ENCODE measurements around the gene TEDDM1. TPM values are rescaled to one million over a fixed set of nuclear protein-coding genes. Genes with fewer than 3 reads are reported as not detected.
A peak's percentile ranks its signal among the peaks of the same experiment; 100 is the strongest.

Gene TEDDM1
- total RNA-seq, 1 donor from 2014 or later: not detected

DNA sequence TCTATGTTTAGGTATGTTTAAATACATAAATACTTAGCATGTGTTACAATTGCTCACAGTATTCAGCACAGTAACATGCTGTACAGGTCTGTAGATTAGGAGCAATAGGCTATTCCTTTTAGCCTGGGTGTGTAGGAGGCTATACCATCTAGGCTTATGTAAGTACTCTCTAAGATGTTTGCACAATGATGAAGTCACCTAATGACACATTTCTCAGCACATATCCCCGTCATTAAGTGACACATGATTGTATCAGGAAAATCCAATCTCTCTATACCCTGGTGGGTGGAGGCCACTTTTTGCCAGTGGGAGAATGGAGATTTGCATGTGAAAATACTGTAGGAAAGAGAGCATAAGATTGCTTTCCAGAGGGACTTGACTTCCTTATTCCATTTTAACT lies 5.5 kb upstream of the TEDDM1 start:
- DNase-seq: no peak

DNA sequence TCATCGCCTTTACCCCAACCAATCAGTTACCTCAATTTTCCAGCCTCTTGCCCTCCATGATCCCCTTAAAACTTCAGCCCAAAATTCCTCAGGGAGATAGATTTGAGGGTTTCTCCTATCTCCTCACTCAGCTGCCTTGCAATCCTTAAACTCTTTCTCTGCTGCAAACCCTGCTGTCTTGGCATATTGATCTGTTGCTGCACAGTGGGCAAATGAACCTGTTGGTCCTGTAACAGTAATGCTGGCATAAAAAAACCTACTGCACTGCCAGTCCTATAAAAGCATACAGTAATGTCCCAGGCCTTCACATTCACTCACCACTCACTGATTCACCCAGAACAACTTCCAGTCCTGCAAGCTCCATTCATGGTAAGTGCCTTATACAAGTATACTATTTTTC lies 5.1 kb upstream of the TEDDM1 start:
- DNase-seq: no peak

DNA sequence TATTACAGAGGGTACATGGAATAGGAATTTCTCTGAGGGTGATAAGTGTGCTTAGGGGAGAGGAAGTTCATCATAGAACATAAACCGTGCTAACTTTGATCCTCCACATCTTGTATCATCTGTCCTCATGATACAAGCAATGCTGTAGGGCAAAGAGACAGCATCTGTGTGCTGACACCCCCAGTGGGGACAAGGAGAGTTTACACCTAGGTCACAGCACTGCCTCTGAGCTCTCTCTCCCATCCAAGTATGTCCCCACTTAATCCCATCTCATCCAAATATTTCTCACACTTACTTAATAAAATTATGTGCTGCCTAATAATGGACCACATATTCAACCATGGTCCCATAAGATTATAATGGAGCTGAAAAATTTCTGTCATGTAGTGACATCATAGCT lies 4.3 kb upstream of the TEDDM1 start:
- DNase-seq: no peak

DNA sequence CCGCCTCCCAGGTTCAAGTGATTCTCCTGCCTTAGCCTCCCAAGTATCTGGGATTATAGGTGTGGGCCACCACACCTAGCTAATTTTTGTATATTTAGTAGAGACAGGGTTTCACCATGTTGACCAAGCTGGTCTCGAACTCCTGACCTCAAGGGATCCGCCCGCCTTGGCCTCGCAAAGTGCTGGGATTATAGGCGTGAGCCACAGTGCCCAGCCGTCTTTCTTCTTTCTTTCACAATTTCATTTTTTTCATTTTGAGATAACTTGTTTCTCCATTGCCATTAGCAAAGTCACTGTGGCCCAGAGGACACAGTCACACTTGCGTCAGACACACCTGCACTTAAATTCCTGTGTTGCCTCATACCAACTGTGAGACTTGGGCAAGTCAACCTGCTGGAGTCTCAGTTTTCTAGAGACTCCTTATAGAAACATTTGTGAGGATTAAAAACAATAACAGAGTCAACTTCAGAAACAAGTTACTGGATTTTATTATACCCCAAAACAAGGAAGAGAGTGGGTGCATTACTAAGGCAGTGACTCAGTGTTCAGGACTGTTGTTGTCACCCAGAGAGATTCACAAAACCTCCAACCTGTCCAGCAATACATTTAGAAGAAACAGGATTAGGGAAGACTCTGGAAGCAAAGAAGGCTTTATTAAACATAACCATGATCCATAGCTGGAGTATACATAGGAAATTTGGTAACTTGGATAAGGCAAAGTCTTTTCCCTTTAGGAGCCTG lies 2.6 kb downstream of the TEDDM1 start:
- no peak for DNase-seq

DNA sequence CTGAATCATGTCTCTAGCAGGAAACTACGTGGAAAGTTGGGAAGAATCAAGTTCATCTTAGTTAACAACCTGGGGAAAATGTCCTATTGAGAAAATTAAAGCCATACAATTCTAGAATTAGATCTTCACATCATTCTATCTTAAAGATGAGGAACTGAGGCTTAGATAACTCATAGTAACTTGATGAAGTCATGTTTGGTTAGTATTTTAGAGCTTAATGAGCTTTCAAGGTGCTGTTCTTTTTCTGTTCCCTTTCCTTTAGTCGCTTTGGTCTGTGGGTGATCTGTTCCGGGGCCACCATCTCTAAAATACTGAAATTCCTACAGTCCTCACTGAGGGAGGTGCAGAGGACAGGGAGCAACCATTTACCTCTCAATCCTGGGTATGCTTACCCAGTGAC lies 4.6 kb downstream of the TEDDM1 start:
- DNase-seq: no peak

DNA sequence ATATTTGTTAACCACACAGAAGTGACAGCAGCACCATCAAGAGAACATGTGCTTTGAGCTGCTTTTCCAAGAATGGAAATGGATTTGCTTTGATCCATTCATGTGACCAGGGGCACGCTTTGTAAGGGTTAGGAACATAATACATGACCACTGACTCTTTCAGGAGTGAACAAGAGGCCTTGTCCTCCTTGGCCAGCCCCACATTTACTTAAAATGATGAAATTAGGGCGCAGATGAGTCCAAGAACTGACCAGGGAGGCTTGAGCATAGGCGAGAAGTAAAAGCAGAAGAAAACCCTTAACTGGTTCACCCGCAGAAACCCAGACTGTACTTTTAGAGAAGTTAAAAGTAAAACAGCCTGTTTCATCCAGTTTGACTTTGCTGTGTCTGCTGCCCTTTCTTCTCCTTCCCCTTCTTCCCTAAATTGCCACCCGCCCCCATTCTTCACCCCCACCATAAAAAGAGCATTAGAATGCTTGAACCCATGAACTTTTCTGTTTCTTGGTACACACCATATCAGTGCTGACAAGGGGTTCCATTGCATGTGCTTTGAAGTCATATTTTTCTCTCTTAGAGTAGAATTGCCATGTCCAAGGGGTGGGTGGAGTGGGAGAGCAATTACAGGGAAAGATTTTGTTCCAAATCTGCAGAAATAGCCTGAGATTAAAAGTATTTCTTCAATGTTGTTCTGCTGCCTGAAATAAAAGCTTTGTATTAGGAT lies 6.3 kb downstream of the TEDDM1 start:
- DNase-seq: no peak

DNA sequence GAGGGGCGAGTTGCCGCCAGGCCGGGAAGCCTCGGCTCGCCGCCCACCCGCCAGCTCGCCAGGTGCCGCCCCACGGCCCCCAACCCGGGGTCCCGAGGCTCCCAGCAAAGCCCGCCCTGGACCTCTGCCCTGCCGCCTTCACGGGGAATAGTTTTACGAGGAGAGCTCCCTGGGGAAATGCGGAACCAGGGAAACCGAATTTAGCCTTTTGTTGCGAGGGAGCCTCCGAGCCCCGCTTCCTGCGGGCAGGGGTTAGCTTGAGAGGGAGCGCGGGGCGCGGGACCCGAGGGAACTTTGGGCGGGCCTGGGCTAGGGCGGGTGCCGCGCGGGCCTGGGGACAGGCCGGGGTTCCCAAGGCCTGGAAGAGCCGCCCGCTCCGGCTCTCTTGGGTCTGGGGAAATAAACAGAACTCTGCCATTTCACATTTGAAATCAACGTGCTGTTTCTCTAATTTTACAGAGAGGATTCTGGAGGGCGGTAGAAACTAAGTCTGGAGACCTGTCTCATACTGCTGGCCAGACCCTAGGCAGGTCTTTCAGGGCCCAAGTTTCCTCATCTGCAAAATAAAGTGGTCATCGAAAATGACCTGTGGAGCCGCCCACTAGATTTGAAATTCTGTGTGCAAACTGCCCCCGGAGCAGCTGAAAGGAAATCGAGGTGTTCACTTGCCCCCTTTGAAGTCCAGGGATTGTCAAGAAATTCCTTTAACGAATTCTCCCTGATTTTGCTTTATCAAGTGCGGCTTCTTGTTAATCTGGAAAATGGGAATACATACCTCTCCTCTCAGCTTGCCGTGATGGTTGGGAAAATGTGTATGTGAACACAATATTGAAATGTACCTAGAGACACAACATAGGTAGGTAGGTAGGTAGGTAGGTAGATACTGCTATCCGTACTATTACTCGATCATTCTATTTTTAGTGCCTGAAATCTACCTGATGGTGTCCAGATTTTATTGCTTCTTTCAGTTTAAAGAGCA lies 8.1 kb downstream of the TEDDM1 start:
- DNase-seq: peak; percentile 41

DNA sequence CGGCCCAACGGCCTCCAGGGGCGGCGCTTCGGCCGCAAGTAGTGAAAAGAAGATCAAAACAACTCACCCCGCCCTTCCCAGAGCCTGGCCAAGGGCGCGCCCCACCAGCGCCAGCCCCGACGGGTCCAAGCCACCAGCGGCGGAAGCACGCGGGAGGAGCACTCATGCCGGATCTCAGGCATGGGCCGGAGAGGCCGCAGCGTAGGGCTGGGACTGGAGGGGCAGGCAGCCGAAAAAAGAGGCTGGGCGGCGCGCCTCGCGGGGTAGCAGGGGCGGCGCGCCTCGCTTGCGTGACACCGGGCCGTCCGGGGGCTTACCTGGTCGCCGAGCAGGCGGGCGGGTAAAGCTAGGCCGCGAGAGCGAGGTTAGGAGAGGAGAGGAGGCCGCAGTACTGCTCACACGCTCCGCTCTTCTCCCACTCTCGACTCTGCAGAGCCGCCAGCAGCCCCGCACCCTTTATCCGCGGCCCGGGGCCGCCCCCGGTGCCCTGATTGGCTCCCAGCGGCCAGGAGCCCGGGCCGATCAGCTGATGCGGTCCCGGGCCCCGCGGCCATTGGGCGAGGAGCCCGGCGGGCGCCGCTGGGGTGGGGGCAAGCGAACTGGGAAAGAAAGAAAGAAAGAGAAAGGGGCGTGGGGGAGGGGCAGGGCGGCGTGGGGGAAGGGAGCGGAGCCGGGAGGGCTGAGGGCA lies 9.0 kb downstream of the TEDDM1 start, which contains the start of gene GLUL:
TSS of gene GLUL (minus strand) at position 429 of the 688 bp plus-strand sequence. CDS start 3,053 bp downstream, outside the sequence.
- DNase-seq: peak; percentile 92

DNA sequence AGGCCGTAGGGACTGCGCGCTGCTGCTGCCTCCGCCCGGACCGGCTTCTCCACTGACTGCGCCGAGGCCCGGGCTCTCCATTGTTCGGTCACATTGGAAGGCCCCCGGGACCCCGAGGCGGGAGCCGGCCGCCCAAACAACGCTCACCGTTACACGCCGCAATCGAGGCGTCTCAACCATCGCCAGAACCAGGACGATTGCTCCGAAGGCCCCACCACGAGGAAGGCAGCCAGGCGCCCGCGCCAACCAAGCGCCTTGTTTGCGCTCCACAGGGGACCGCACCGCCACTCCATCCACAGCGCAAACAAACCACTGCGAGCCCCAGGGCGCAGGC lies 9.5 kb downstream of the TEDDM1 start:
- DNase-seq: no peak

DNA sequence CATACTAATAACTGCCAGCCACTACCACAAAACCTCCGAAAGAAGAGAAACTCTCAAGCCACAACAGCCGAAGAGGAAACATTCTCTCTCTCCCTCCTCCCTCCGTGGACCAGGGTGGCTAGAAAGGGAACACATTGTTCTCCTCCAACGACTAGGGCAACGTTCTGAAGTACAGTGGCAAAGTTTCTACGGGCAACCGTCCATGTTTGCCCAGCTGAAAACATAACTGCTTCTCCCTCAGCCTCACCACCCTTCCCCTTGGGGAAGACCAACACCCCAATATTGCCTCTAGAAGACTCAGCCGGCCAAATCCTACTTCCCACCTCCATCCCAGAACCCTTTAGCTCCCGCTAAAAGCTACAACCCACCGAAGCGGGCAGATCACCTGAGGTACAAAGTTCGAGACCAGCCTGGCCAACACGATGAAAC lies 10.8 kb downstream of the TEDDM1 start:
- peak; percentile 32 for DNase-seq

DNA sequence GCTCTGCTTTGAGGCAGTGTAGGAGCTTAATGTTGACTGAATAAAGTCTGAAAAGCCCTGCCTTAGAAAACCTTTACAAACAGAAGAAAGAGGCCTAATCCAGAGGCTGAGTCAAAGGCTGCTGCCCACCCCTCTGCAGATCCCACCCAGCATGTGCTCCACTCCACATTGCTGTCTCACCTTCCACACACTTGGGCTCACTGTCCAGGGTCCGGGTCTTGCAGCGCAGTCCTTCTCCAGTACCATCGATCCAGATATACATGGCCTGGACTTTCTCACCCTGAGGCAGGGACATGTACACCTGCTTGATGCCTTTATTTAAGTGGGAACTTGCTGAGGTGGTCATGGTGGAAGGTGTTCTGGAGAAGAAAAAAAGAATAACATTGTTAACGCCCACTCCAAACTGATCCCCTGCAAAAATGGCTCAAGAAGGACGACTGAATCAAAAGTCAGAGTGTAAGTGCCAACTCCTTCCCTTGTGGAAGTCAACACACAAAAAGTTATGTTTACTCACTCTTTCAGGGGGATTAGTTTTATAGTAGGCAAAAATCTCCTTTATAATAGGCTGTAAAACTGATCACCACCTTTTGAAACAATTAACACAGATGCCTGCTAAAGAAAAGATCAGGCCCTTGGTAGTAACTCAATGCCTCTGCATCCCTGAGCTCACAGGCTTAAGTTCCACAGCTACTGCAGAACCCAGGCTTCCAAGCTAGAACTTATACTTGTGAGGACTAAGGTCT lies 11.9 kb downstream of the TEDDM1 start:
- DNase-seq: no peak

DNA sequence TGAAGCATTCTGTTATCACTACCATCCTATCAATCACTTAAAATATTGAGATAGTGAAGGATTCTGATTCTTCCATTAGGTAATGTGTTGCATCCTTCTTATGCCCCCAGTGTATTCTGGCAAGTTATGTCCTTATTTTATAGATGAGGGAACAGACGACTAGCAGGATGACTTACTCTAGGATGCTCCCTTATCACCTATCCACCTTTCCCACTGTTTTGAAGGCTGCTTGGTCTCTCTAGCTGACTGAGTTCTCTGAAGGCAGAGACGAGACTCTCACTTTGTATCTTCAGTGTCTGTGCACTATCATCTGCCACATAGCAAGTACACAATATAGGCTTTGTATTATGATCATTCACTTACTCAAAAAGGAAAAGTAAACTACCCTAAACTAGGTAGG lies 12.9 kb downstream of the TEDDM1 start:
- DNase-seq: no peak

DNA sequence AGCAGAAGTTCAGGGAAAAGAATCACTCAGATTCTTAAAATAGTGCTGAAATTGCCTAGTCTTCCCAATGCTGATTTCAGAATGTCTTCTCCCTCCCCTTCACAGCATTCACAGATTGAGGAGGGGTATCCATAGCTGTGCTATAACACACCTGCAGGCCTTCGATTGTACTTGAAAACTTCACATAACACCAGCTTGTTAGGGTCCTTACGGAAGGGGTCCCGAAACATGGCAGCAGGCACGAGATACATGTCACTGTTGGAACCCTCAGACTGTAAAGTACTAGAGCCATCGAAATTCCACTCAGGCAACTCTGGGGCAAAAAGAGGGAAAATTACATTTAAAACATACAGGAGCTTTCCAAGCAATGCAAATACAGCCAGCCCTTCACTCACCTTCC lies 13.5 kb downstream of the TEDDM1 start:
- DNase-seq: no peak

DNA sequence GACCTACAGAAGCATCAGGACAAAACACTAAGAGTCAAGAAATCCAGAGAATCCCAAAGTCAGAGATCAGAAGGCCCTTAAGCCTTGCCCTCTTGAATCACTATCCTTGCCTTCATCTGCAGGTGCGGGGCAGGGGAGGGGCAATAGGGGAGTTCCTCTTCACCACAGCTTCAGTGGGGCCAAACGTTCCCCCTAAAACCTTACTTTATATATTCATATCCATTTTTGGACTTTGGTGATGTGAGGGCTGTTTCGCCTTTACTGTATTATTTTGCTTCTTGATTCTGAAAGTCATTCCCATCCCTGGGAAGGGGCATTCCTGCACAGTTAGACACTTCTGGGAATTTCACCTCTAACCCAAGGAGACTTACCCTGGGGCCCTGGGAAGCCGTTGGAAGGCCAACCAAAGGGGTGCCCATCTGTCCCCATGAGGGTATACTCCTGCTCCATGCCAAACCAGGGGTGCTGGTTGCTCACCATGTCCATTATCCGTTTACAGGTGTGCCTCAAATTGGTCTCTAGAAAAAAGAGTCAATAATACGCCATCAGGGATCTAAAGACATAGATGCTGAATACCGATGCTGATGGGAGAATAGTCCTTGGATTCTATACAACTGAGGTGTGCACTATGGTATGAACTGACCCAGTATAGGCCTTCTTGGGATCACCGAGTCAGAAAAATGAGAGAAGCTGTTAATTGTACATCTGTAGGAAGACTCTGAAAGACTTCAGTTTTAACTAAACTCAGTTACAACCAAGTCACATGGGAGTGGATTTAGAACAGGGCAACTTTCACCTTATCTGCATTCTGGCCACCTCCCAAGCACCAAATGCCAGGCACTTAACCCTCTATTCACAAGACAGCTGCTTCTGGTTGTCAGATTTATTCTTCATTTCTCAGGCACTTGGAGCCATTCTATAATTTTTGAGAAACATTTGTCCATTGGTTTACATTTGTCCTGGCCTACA lies 14.3 kb downstream of the TEDDM1 start:
- DNase-seq: no peak

DNA sequence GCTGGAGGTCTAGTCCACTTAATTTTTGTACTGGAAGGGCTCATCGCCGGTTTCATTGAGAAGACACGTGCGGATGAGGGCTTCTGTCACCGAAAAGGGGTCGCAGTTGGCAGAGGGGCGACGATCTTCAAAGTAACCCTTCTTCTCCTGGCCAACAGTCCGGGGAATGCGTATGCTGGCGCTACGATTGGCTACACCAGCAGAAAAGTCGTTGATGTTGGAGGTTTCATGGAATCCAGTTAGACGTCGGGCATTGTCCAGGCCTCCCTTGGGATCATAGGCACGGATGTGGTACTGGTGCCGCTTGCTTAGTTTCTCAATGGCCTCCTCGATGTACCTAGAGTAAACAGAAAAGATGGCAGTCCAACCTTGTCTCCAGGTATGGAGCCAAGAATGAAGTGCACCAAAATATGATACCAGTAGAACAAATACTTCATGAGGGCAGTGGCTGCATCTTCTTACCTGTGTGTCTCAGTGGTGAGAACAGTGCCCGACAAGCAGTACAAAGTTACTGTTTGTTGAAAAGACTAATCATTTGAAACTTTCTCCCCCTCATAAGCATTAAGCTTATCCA lies 16.0 kb downstream of the TEDDM1 start:
- DNase-seq: no peak

DNA sequence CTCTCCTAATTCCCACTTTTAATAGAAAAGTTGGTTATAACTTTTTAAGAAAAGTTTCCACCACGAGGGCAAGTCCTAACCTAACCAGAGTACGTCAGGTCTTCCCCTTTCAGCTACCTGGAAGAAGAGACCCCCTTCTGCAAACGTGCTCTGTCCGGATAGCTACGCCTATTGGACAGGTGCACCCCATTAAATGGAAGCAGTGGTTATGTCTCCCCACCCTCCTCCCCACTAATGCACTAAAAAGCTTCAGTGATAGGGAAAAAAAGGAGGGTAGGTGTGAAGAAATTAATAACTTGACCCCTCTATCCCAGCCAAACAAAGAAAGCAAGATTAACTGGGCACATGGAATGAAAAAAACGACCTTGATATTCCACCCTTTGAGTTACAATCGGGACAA lies 16.5 kb downstream of the TEDDM1 start:
- no peak for DNase-seq

DNA sequence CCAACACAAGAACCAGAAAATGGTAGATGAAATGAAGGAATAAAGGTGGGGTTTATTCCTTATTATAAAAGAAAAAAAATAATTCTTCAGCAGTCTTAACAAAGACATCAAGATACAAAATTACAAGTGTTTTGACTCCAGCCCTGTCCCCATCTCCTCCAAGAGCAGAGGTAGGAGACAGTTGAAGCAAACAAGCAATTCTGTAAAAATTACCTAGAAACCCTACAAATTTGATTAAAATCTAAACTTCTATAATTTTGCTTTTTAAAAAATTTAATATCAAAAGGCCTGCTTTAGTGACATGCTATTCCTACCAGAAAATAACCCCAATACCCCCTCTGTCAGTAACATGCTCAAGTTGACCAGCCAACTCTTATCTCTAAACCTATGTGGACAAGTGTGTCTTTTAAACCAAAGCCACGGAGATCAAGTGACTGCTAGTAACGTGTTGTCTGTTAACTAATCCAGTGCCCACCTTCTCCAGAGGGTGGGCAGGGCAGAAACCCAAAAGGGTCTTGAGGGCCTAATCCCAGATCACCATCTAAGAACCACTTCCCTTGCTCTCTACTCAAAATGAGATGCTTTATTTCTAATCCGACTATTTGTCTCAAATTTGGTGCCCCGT lies 17.3 kb downstream of the TEDDM1 start:
- DNase-seq: no peak

DNA sequence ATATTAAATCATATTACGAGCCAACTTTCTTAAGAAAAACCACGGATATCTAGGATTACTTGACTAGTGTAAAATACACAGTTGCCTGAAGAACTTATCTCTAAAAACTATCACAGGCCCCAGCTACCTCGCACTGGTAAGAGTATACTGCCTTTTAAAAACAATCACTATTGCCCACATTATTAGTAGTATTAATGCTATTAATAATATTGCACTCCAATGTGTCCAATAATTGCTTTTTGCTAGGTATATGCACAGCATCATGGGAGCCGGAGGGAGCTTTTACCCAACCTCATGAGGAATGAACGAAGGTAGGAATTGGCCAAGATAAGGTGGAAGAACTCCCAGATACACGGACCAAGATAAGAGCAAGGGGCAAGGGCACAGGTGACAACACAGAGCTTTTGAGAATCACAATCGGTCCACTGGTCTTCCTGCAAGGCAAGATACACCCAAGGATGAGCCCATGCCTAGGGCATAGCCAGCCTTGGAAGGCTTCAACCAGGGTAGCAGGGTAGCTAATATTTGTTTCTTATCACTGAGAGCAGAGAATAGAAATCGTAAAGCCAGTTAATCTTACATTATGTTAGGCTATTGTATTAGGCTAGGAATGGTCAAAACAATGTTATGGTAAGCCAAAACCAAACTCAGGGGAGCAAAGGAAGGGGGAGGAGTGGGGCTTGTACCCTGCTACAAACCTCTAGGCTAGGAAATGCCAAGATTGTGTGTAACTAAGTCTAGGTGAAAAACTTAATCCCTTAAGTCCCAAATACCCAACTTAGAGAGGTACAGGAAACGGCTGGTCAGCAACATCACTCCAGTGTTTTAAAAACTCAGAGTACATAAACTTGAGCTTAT lies 18.3 kb downstream of the TEDDM1 start:
- DNase-seq: no peak

DNA sequence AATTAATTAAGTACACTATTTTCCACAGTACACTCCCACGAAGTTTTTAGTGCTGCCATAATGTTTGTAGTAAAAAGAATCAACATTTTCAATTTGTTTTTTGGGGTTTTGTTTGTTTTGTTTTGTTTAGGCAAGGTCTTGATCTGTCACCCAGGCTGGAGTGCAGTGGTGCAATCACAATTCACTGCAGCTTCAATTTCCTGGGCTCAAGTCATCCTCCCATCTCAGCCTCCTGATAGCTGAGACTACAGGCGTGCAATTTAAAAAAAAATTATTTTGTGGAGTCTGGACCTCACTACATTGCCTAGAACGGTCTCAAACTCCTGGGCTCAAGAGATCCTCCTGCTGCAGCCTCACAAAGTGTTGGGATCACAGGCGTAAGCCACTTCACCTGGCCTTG lies 20.3 kb downstream of the TEDDM1 start:
- DNase-seq: no peak
